Fibroblast of the conjunctiva (primary cell): ENCODE measurements around the gene RASD2.

Source experiments
- DNase-seq: peaks from one replicate; pipeline ENCODE4 v3.0.0-alpha.2; 2010; ENCODE audit warnings: low read depth

RASD2 gene

DNA sequence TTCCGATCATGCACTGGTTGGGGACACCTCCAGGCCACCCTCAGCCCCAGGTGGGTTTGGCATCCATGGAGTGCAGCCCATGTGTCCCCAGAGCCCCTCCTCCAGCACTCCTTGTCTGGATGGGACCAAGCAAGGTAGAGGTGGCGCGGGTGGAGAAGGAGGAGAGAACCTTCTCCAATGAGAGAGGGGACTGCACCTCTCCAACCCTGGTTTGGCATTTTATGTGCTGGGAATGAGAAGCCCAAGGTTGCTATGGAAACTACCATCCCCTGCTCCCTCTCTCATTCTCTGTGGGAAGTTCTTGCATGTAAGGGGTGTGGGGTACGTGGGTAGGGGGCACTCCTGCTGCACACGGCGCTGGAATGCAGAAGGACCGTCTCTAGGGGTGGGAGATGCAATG lies 21.8 kb upstream of the RASD2 start:
- no peak for DNase-seq

DNA sequence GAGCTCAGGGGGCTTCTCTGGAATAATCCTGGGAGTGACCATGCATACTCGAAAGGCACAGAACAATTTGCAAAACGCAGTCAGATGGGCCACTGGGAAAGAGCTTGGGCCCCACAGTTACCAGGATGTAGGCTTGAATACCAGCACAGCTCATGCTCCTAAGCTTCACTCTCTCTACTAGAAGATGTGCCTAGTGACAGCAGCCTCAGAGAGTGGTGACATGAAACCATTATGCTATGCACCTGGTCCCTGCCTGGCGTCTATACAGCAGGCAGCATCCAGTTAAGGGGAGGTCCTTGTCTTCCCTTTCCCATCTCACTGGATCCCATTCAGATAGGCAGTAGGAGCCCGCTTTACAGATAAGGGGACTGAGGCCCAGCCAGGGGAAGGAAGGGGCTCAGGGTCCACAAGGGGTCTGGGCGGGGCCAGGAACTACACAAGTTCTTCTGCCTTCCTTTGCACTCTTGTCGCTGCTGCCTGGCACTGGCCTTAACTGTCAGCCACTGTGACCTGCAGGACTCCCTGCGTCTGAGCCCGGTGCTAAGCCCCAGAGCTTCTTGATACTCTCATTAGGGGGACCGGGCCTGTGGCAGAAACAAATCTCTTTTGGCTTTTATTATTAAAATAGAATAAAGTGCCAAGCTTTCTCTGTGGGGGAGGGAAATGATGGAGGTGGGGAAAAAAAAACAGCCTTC lies 21.2 kb upstream of the RASD2 start:
- no peak for DNase-seq

DNA sequence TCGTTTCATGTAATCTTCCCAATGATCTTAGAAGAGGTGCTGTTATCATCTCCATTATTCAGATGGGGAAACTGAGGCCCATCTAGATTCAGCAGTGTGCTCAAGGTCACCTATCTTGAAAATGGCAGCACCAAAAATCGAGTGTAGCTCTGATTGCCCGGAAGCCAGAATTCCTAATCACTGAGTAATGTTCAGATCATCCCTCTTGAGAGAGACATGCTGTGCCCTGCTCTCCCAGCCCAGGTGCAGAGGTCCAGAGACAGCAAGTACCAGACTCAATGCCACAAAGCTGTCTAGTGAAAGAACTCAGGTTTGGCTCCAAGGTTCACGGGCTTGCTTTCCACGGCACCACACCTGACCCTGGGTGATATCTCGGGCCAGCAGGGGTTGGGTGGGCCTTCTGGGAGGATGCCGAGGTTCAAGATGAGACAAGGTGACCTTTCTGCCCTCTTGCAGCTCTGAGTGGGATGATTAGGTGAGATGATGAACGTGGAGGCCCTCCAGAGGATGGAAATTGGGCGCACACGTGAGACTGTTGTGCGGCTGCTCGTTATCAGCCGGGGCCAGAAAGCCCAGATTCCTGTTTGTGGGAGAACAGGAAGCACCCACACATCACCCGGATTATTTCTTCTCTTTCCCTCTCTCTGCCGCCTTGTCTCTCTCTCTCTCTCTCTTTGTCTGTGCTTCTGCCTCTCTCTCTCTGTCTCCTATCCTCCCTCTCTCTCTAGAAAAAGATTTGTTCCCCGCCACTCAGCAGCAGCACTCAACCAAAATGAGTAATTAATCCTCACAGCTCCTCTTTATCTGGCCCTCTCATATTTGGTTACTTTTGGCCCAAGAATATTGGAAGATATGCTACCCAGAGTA lies 19.0 kb upstream of the RASD2 start:
- no peak for DNase-seq

DNA sequence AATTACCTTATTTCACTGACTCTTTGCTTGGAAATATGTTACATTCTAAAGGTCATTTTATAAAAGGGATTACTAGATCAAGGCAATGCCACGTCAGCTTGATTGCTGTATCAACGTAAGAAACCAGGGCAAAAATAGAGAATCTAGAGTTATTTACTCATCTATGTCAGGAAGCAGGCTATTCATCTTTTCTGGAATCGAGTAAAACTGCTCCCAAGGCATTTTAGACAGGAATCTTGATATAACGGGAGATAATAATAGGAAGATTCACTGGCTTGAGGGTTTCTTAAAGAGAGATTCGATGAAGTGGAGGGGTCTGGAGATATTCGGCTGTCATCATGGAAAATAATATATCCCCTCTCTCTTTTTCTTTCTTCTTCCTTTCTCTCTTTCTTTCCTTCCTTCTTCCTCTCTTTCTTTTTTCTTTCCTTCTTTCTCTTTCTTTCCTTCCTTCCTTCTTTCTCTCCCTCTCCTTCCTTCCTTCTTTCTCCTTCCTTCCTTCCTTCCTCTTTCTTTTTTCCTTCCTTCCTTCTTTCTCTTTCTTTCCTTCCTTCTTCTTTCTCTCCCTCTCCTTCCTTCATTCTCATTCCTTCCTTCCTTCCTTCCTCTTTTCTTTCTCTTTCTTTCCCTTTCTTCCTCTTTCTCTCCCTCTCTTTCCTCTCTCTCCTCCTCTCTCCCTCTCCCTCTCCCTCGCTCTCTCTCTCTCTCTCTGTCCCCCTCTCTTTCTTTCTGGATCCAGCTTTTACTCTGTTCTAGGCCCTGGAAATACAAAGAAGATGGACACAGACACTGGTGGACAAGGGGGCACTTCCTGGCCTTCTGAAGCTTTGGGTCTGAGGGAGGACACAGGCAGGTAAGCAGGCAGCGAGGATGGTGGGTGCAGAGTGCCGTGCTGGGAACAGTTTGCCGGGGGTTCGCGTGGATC lies 18.1 kb upstream of the RASD2 start:
- no peak for DNase-seq

DNA sequence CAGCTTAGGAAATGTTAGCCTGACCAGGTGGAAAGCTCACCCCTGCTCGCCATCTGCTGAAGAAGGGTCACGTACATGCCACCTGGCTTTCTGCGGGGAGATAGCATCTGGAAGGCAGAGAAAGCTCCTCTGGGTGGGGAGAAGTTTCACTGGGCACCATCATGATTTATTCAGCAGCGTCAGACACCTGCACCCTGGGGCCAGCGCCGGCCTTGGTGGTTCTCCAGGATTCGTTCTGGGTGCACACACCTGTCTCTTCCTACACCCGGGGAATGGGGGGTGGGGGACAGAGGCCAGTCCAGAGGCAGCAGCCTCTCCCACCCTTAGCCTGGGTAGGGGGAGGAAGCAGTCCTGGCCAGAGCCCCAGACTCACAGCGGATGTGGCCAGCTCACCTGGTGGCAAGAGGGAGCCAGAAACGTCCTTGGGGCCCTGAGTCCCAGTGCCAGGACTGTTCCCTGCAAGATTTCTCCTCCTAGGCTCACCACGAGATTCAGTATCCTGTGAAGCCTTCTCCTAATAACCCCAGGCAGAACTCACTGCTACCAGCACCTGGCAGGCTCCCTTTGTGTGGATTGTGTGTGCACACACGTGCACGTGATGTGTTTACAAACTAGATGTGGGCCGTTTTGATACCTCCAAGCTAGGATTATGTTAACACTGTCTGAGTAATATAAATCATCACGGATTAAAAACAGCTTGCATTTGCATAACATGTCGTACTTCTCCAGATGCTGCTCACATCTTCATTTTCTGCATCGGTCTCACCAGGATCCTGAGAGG lies 17.3 kb upstream of the RASD2 start:
- no peak for DNase-seq

DNA sequence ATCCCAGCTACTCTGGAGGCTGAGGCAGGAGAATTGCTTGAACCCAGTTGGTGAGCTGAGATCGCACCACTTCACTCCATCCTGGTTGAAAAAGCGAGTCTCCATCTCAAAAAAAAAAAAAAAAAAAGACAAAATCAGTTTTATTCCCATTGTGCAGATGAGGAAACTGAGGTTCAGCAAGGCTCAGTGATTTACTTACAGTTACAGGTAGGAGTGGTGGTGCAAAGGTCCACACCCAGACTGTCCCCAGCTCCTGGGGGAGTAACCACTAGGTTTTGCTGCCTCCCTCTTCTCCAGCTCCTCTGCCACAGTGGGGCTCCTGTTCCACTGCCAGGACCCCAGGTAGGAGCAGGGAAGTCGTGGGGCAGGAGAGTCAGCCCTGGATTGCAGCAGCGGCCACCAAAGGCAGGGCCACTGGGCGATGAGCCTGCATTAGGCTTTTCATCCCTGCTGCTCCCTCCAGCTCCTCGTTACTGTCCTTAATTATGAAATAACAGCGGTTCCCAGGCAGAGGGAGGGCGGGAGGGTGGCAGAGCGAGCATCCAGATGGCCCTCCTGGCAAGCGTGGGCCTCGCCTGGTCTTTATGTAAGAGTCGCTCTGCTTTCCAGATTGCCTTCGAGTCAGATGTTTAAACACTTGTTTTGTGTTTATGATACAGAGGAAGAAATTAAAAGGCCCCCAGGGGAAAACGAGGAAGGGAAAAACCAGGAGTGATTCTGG lies 15.5 kb upstream of the RASD2 start:
- no peak for DNase-seq

DNA sequence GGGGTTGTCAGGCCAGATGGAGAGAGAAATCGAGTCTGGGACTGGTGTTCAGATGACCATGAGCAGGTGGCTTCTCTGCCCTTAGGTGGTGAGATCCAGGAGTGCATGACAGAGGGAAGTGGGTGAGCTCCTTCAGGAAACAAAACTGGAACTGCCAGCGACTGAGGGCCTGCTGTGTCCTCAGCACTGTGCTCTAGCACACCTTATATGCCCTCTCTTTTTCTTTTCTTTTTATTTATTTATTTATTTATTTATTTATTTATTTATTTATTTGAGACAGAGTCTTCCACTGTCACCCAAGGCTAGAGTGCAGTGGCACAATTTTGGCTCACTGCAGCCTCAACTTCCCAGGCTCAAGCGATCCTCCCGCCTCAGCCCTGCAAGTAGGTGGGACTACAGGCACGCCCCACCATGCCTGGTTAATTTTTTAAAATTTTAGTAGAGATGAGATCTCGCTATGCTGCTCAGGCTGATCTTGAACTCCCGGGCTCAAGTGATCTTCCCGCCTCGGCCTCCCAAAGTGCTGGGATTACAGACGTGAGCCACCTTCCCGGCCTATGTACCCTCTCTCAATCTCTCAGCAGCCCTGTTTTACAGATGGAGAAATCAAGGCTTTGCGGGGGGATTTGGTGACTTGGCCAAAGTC lies 14.8 kb upstream of the RASD2 start:
- no peak for DNase-seq

DNA sequence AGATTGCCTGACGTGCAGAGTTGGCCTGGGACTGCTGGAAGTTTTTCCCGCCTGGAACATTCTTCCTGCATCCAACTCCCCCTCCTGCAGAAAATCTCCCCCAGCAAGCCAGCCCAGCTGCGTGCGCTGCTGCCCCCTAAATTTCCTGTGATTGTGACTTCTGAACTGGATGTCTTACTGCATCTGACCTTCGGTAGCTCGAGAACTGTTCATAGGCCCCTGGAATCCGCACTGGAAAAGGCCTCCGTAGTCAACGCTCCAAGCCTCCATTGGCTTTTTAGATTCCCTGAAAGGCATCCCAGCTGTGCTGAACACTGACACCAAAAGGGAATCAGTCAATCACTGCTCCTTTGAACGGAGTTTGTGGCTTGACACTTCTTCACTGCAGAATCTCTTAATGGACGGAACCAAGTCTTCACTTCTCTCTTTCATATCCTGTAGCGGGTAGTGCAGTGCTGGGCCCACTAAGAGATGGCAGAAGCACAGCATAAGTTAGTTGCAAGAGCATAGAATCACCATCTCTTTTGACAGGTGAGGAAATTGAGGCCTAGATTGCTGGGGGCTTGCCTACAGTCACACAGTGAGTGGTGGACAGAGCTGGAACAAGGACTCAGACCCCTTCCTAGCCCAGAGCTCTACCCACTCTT lies 14.2 kb upstream of the RASD2 start:
- DNase-seq = no peak

DNA sequence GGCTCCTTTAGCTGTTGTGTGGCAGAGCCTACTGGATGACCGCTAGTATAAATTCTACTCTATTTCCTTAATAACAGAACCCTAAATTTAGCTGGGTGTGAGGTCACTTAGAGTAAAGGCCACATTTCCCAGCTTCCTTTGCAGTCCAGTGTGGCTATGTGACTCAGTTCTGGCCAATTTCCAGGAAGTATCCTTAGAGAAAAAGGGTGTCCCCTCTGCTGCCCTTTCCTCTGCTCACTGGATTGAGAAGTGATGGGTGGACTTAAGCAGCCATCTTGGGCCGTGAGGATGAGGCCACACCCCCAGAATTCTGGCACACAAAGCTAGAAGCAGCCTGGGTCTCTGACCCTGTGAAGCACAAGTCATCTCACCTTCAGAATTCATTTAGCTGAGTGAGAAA lies 11.7 kb upstream of the RASD2 start:
- no peak for DNase-seq

DNA sequence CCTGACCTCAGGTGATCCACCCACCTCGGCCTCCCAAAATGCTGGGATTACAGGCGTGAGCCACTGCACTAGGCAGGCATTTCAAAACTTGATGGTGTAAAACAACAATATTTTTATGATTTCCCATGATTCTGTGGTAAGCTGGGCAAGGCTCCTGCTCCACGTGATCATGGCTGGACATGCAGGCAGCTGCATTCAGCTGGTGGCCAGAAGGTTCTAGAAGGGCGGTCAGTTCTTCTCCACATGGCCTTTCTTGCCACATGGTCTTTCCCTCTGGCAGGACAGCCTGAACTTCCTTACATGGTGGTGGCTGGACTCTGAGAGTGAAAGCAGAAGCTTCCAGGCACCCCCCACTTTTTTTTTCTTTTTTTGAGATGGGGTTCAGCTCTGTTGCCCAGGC lies 9.9 kb upstream of the RASD2 start:
- DNase-seq = no peak

DNA sequence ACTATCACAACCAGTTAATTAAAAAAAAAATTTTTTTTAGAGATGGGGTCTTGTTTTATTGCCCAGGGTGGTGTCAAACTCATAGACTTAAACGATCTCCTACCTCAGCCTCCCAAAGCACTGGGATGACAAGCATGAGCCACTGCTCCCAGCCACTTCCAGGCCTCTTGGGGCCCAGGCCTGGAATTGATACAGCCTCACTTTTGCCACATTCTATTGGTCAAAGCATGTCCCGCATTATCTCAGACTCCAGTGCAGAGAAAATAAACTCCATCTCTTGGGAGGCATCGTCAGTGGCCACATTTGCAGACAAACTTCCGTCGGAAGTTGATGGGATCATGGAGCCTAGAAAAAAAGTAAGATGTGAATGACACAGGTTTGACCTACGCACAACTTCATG lies 9.4 kb upstream of the RASD2 start:
- DNase-seq = no peak

DNA sequence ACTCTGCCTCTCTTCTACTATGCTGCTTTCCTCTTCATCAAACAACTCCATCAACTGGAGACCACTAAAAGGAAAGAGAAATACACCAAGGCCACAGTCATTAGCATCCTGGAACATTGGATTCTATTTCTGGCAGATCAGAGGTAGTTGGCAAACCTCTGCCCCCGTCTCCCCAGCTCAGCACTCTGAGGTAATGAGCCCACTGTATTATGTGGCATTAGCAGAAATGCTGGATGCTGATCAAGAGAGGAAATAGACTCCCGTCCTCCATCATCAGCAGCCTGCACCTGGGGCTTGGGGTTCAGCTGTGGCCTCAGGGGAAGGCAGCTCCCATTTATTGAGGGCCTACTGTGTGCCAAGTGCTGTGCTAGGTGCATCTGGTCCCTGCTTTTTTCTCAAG lies 9.0 kb upstream of the RASD2 start:
- no peak for DNase-seq

DNA sequence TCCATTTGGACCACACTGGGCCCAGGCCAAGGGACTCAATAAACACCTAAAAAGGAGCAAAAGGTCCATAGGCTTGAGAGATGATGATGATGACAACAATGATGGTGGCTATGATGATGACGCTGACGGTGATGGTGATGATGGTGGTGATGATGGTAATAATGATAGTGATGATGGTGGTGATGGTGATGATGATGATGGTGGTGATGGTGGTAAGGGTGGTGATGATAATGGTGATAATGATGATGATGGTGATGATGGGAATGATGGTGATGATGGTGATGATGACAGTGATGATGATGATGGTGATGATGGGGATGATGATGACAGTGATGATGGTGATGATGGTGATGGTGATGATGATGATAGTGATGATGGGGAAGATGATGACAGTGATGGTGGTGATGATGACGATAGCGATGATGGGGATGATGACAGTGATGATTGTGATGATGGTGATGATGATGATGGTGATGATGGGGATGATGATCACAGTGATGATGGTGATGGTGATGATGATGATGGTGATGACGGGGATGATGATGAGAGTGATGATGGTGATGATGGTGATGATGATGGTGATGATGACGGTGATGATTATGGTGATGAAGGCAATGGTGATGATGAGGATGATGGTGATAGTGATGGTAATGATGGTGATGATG lies 7.1 kb upstream of the RASD2 start:
- DNase-seq = no peak

DNA sequence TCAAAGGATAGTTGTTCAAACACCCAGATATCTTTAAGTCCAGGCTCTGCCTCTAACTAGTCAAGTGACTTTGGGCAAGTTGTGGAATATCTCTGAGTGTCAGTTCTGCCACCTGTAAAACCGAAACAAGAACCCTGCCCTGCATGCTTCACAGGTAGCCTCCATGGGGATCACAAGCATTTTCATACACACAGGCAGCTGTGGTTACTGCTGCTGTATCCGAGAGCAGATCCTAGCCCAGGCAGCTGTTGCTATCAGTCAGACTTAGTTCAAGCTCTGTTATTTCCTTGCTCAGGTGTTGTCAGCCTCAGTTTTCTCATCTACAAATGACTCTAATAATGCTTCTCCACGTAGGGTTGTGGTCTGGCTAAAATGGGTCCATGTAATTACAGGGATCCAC lies 6.5 kb upstream of the RASD2 start:
- no peak for DNase-seq

DNA sequence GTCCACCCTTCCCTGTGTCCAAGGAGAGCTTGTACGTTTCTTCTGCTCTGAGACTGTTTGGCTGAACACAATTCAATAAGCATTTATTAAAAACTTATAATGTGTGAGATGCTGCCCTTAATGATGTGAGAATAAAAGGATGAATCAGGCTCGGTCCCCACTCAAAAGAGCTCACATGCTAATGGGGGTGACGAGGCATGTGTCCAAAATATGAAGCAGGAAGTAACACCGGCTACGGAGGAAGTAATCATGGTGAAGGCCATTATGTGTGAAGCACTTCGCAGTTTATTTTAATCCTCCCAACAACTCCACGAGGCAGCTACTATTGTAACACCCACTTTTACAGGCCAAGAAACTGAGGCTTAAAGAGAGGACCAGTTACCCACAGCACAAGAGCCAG lies 3.4 kb upstream of the RASD2 start:
- no peak for DNase-seq

DNA sequence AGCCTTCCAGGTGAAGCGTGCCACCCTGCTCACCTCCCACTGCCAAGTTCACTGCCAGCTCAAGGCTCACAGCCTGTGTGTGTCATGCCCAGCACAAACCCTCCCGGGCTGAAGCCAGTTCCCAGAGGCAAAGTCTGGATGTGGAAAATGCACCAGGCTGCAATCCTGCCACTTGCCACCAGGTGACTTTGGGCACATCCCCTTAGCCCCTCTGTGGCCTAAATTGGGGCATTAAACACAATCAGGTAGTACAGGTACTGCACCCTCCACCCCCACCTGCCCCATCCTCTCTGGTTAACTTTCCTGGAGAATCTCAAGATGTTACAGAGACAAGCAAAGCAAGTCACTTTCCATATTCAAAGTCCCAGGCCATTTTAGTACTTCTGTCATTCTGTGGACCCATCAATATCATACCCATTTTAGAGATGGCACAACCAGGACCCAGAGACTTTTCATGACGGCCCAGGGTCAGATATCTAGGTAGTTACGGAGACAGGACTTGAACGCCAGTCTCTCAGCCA lies 1.8 kb upstream of the RASD2 start:
- no peak for DNase-seq

DNA sequence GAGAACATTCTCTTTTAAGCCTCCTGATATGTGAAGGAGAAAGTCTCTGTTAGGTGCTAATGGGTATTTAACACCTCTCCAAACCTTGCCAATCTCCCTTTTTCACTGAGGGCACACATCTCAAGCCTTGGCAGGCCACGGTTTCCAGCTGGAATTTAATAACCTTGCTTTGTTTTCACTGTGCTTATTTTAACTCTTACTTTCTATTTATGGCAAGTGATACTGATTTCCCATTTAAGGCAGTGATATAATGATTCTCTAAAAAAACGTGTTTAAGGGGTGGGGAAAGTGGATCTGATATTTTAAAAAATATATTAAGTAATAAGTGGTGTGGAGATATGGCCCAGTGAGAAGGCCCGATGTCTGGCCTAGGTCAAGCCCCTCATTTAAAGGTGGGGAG lies 1.1 kb upstream of the RASD2 start:
- DNase-seq = no peak

DNA sequence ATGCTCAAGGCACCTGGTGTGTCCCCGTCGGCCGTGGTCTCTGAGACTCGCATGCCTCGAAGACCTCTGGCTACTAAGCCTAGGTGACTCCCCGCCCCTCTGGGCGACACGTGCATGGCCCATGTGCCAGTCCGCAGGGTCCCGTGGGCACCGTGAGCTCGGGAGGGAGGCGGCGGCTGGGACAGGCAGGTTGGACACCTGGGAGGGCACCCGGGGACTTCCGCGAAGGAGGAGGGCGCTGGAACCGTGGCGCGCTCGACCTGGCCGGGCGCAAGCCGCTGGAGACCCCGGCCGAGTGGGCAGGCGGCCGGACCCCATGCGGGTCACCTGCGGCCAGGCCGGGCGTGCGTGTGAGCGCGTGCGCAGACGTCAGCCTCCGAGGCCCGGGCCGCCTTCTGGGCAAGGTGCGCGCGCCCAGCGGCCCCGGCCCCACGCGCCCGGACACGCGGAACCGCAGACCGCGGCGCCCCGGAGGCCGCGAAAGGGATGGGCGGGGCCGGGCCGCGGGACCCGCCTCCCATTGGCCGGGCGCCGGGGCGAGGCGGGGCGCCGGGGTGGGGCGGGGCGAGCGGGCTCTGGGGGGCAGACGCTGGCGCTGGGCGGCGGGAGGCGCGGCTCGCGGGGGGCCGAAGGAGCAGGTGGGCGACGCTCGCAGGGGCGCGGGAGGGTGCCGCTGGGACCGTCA lies 579 bp upstream of the RASD2 start:
- no peak for DNase-seq

DNA sequence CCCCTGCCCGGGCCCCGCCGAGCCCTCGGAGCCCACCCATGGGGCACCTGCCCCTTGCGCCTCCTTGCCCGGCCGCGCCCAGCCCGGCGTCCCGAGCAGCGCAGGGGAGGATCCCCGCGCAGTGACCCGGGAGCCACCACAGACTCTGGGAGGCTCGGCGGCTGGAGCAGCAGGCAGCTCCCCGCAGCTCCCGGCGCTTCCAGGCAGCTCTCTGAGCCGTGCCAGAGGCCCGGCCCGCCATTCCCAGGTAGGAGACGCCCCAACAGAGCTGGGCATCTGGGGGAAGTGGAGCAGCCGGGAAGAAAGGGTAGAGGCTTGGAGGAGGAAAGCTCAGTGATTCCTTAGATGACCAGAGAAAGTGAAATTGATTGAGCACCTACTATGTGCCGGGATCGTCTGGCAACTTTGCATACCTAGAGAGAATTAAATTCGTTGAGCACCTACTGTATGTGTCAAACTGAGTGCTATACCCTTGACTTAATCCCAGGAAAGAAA lies 670 bp downstream of the RASD2 start:
- DNase-seq = no peak
